ENCODE data around the gene TMEM183A.

DNA sequence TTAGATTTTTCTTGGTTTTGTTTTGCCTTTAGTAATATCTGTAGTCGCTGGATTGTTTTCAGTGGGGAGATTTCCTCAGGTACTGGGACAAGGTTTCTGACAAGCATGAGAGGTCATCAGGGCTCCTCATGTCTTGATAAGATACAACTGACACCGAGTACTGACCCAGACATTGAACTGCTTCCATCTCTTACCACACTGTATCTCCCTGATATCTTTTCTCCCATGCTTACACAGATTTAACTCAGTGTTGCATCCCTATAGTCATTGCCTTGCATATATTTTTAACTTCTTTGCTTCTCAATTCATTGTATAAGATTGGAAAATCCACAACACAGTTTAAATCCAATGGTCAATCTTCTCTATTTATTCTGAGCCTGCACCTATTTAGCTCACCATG, 27.7 kb upstream of the TMEM183A start:
- TF ChIP-seq CTCF (conservative IDR thresholded peaks at IDR 0.05; ENCODE audit: low read depth in 2 of 2) (no peak), STAT1 (IDR thresholded peaks at IDR 0.05; ENCODE audit: unreplicated experiment) (no peak)
